Bronchial epithelial cell (primary cell): ENCODE measurements around the gene ACSL3. TPM values are rescaled to one million over a fixed set of nuclear protein-coding genes. Genes with fewer than 3 reads are reported as not detected.

Source experiments
- DNase-seq: peaks from one replicate; pipeline ENCODE4 v3.0.0-alpha.2; 2010; ENCODE audit warnings: low read depth
- FAIRE-seq: peaks from 2 replicates; lab custom pipeline; 2011; peaks lifted over from hg19 to GRCh38; lab: Jason Lieb, UNC
- H3K27me3 ChIP-seq: 2 replicates; pipeline ENCODE4 v1.5.1; 2011; ENCODE audit warnings: low read length; ENCODE audit not compliant: control insufficient read depth, insufficient read depth
- H3K36me3 ChIP-seq: 2 replicates; pipeline ENCODE4 v1.5.1; 2011; ENCODE audit warnings: low read length; ENCODE audit not compliant: control insufficient read depth, insufficient read depth
- H3K4me3 ChIP-seq: 2 replicates; pipeline ENCODE4 v1.5.1; 2011; ENCODE audit warnings: mild to moderate bottlenecking, low read depth, low read length, control low read depth
- CTCF ChIP-seq: IDR thresholded peaks from 2 replicates; pipeline ENCODE4 v1.5.1; 2011; ENCODE audit warnings: mild to moderate bottlenecking, moderate library complexity, low read length, control low read depth, inconsistent platforms; ENCODE audit not compliant: insufficient read depth, severe bottlenecking
- total RNA-seq: library from RNA; depleted of rRNA; stranded (reverse); fragments of >200 nt; gene quantifications from 2 replicates; pipeline ENCODE4 v1.2.1, GENCODE V29; 2014

The ACSL3 gene
- total RNA-seq, 1 donor from 2014 or later = 269 TPM

GRCh38 chr2:222928335-222928734, 67.5 kb downstream of the ACSL3 start:
- FAIRE-seq = no peak
- H3K27me3 ChIP-seq = no peaks in the 10 kb centered on the region
- no peak for DNase-seq
- peaks cover 8% of the 10 kb centered on the region for H3K36me3 ChIP-seq
- no peak for TF ChIP-seq CTCF
- no peak overlapping the region for H3K4me3 ChIP-seq

- Histone ChIP-seq H3K36me3 (peaks cover 9% of the 10 kb centered on the region), H3K27me3 (no peaks in the 10 kb centered on the region), H3K4me3 (no peak overlapping the region)
- DNase-seq (no peak), FAIRE-seq (no peak)
- no peak for TF ChIP-seq CTCF
Measured at GRCh38 chr2:222930862-222931261, 70.0 kb downstream of the ACSL3 start.

- FAIRE-seq = no peak
Measured at GRCh38 chr2:222931659-222932058, 70.8 kb downstream of the ACSL3 start.

GRCh38 chr2:222933458-222933857, 72.6 kb downstream of the ACSL3 start:
- peak; percentile 23 for FAIRE-seq
- no peak overlapping the region for H3K4me3 ChIP-seq

More at GRCh38 chr2:222931659-222932058, 70.8 kb downstream of the ACSL3 start:
- DNase-seq = no peak
- Histone ChIP-seq H3K4me3 (no peak overlapping the region), H3K36me3 (peaks cover 9% of the 10 kb centered on the region), H3K27me3 (no peaks in the 10 kb centered on the region)
- no peak for TF ChIP-seq CTCF

GRCh38 chr2:222935688-222936298, 75.0 kb downstream of the ACSL3 start:
- Histone ChIP-seq H3K36me3 (peaks cover 6% of the 10 kb centered on the region), H3K27me3 (no peaks in the 10 kb centered on the region), H3K4me3 (no peak overlapping the region)
- no peak for TF ChIP-seq CTCF
- DNase-seq (no peak), FAIRE-seq (no peak)

More at GRCh38 chr2:222933458-222933857, 72.6 kb downstream of the ACSL3 start:
- H3K27me3 ChIP-seq = no peaks in the 10 kb centered on the region
- H3K36me3 ChIP-seq = peaks cover 6% of the 10 kb centered on the region
- no peak for DNase-seq
- no peak for TF ChIP-seq CTCF

- DNase-seq (no peak), FAIRE-seq (no peak)
- TF ChIP-seq CTCF = no peak
- Histone ChIP-seq H3K27me3 (no peaks in the 10 kb centered on the region), H3K36me3 (peaks cover 6% of the 10 kb centered on the region), H3K4me3 (no peak overlapping the region)
Measured at GRCh38 chr2:222936705-222937104, 75.9 kb downstream of the ACSL3 start.
